Stimulated activated CD4-positive, alpha-beta T cell treated with anti-CD3 and anti-CD28 coated beads, Interleukin-2, amount 100 ng/mL, for 48 hours (primary cell): ENCODE measurements around the gene INPP5A.
"Not testable (repeated sequence)": the region's sequence is repeated elsewhere in the genome, so short reads cannot be mapped to it uniquely, and the experiment has no call there.

Experiments
- DNase-seq, 2 donors: peaks; one replicate each; pipeline ENCODE4 v3.0.0-alpha.2; 2020

Gene INPP5A

GRCh38 chr10:132503581-132504421, 33.8 kb upstream of the INPP5A start:
- no peak for DNase-seq

DNA sequence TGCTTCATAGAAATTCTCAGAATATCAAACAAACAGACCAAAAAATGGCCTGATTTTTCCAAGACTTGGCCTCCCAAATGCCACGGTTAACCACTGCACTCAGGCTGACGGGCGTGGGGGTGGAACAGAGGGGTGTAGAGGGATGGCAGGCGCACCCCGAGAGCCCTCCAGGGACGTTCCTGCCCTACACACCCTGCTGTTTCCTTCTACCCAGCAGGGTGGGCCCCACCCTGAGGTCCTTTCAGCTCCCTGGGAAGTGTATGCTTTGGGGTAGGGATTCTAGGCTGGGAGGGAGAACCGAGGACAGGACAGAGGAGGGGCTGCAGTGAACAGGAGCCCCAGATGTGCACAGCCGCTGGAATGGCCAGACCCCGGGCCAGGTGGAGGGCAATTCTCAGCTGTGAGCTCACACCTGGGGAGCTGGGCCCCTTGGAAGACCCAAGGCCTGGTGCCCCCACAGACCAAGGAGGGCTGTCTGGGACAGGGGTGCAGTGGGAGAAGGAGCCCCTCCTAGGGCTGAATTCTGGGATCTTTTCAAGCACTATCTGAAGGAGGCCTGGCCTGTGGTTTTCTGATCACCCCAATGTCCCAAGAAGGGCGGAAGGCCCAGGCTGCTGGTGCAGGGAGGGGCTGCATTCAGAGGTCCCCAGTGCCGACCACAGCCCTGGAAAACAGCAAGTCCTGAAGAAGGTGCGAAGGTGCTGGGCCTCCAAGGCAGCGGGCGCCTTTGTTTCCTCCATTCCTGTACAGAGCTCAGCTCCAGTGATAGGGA, 32.9 kb upstream of the INPP5A start:
- DNase-seq, result no peak

GRCh38 chr10:132505546-132505945, 32.0 kb upstream of the INPP5A start:
- not testable (repeated sequence) for DNase-seq

DNA sequence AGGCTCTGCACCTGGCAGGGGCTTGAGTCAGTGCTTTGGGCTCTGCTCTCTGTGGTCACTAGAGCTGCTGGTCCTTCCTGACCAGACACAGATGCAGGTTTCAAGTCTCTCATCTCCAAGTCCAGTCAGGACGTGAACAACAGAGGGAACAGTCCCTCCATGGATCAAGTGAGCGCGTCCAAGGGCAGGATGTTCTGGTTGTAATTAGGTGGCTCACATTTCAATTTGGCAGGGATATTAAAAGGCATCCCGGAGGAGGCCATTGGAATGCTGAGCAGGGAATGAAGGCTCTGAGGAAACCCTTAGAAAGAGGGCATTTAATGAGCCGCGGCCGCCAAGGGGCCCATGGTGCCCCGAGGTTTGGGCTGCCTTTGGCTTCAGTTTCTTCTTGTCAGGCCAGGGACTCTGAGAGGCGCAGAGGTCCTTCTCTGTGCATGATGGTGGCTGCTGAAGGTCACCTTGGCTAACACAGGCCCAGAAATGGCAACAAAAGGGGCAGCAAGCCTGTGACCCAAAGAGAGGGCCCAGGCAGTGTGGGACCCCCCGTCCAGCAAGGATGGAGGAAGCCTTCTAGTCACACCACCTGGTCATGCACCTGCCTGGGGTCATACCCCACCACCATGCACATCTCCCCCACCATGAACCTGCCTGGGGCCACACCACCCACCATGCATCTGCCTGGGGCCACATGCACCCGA, 30.7 kb upstream of the INPP5A start:
- no peak for DNase-seq

DNA sequence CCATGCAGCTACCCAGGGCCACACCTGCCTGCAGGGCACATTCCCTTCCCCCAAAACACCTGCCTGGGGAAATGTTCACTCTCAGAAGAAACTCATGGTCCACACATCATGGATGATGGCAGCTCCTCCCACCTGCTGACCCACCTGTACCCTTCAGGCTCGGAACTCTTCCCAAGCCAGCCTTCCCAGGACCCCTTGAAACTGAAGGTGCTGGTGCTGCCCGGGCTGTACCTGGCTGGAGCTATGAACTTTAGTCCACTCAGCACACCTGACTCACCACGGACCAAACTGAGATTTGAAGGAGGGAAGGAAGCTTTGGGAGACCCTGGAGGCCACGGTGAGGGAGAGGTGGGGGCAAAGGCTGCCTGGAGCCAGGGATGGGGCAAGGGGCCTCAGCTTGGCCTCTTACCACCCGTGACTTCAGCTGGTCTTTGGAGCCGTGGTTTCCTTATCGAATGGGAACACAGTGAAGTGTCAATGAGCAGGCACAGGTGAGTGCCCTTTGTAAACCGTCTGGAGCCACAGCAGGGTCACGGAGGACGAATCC, 30.1 kb upstream of the INPP5A start:
- DNase-seq, result no peak

GRCh38 chr10:132507956-132508490, 29.6 kb upstream of the INPP5A start:
- no peak for DNase-seq

DNA sequence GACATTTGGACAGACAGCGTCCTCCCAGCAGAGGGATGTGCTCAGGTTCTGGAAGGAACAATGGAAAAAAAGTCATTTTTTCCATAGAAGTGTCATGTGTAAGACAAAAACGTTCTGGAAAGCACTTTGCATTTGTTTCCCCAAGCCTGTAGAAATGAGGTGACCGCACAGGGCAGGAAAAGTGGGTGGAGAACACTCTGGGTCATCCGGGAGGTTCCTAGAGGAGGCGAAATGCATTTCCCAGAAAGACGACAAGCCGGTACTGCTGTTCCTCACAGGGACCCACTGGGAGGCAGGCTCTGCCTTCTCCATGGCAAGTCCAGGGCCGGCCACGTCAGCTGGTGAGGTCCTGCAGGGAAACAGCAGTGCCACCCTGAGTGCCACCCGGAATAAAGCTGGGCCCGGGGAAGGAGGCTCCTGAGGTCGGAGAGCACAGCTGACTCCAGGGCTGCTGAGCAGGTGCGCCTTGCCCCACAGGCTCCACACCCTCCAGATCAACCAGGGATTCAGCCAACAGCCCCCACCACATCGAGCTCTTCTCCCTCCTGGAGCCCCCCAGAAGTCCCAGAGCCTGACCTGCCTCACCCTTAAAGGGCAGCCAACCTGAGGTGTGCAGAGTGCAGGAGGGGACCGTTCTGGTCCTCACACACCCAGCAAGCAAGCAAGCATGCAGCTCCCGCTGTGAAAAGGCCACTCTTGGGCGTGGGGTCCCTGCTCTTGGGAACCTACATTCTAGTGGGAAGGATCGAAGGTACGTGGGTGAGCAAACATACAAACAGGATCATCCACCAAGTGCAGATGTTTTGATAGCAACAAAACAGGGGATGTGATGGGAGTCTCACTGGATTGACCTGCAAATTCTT, 28.8 kb upstream of the INPP5A start:
- no peak for DNase-seq

GRCh38 chr10:132509506-132510173, 27.9 kb upstream of the INPP5A start:
- no peak for DNase-seq

- DNase-seq, result no peak
Observed at GRCh38 chr10:132510174-132510611, 27.4 kb upstream of the INPP5A start.

GRCh38 chr10:132511121-132512051, 26.2 kb upstream of the INPP5A start:
- no peak for DNase-seq

GRCh38 chr10:132512052-132512442, 25.5 kb upstream of the INPP5A start:
- no peak for DNase-seq

- DNase-seq, result no peak
Observed at GRCh38 chr10:132512693-132513345, 24.8 kb upstream of the INPP5A start.

- no peak for DNase-seq
Observed at GRCh38 chr10:132514821-132515520, 22.6 kb upstream of the INPP5A start.

- no peak for DNase-seq
Observed at GRCh38 chr10:132515811-132516726, 21.5 kb upstream of the INPP5A start.

DNA sequence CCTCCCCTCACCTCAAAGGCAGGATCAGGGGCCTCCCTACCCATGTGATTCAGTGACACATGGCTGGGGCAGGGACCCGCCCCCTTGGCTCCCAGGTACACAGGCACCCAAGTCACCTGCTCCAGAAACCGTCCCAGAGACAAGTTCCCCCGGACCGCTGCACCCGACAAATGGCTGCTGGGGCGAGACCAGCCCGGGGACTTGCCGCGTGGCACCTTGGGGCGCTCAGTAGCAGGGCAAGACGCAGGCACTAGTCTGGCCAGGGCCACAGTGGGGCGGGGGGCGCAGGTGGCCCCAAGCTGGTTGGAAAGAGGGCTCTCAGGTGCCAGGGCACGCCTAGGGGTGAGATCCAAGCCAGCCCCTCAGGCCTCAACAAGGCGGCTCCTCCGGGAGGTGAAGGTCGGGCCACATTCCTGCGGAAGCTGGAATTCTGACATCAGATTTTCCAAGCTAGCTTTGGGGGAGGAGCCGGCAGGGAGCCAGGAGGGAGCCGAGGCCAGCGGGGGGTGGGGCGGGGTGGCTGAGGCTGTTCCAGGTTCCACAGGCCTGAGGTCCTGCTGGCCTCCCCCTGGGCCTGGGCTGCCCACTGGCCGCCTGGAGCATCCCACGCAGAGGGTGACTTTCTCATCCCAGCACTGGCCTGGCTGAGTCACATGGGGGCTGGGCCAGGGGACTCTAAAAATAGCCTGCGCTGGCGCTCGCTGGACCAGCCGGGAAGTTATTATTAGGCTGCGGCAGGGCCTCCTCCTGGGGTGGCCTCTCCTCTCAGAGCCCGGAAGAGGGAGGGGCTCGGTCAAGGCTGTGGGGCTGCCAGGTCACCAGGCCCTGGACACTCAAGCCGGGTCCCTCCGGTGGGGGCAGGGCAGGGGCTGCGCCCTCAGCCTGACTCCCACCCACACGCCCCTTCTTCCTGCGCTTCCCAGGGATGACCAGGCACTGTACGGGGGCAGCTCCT, 20.5 kb upstream of the INPP5A start:
- no peak for DNase-seq

DNA sequence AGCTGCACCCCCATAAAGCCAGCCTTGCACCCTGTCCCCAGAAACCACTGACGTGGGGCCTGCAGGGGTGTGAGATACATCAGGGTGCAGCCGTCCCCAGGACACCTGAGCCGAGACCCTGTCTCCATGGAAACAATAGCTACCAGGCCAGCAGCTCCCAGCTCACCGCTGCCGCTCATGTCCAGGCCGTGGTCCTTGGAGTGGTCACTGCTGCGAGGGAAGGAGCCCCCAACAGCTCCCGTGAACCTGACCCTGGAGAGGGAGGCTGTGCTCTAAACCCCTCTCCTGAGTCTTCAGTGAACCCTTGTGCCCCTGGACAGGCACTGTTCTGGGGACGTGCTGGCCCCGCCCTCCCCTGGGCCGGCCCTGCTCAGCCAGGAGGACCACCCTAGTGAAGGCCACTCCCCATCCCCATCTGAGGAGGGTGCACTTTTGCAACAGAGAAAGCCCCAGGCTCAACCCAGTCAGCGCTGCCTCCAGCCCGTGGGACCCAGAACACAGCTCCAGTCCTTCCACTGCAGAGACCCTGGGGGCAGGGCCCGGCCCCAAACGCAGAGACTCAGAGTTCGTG, 19.6 kb upstream of the INPP5A start:
- DNase-seq, result no peak
